Cardiac muscle cell (in vitro differentiated cells and primary cell): ENCODE data around the gene CHN2. TPM values are rescaled to one million over a fixed set of nuclear protein-coding genes. Genes with fewer than 3 reads are reported as not detected.

ENCODE experiments used
- DNase-seq, 2 donors: peaks; one replicate each; pipeline versions ENCODE4 v3.0.0 to v3.0.0-alpha.2; 2010 to 2017; ENCODE audit warnings: low read depth in 1 of 2, low spot score in 1 of 2
- H3K27ac ChIP-seq: fragments of 200-600 bp; sonication (generic); 2 replicates; pipeline ENCODE4 v1.5.1; 2016
- H3K27me3 ChIP-seq: fragments of 200-600 bp; sonication (generic); 2 replicates; pipeline ENCODE4 v1.6.0; 2016; ENCODE audit warnings: control low read depth
- H3K36me3 ChIP-seq: fragments of 200-600 bp; sonication (generic); 2 replicates; pipeline ENCODE4 v1.5.1; 2016; ENCODE audit warnings: control low read depth
- H3K4me1 ChIP-seq: fragments of 200-600 bp; sonication (generic); 2 replicates; pipeline ENCODE4 v1.8.1; 2017; ENCODE audit warnings: low read depth, mild to moderate bottlenecking, mixed run types
- H3K4me3 ChIP-seq: fragments of 200-600 bp; sonication (generic); 2 replicates; pipeline ENCODE4 v1.5.1; 2016; ENCODE audit warnings: mild to moderate bottlenecking
- H3K9me3 ChIP-seq: fragments of 200-600 bp; sonication (generic); 2 replicates; pipeline ENCODE4 v1.5.1; 2017; ENCODE audit warnings: low read depth, mild to moderate bottlenecking, control low read depth
- CTCF ChIP-seq: IDR thresholded peaks from 2 replicates; pipeline ENCODE4 v1.5.1; 2012; ENCODE audit warnings: low read depth, mild to moderate bottlenecking, low read length
- polyA plus RNA-seq: library from polyadenylated mRNA; unstranded; fragments of >200 nt; fragmentation: Nextera tagmentation; extraction: Ambion mirVana; gene quantifications from 2 replicates; pipeline ENCODE4 v1.2.1, GENCODE V29; 2016
- total RNA-seq: library from RNA; depleted of rRNA; stranded (reverse); fragments of >200 nt; gene quantifications from 2 replicates; pipeline ENCODE4 v1.2.3, GENCODE V29; 2016

CHN2 gene
- total and polyA plus RNA-seq, 2 experiments from 2014 or later, result 16.0 to 30.5 TPM

GRCh38 chr7:29469976-29470557 lies 275.5 kb downstream of the CHN2 start:
- Histone ChIP-seq H3K27ac (peak overlapping the region; percentile 0), H3K4me1 (peaks cover 12% of the 10 kb centered on the region), H3K4me3 (no peak overlapping the region), H3K36me3 (no peaks in the 10 kb centered on the region), H3K27me3 (no peaks in the 10 kb centered on the region), H3K9me3 (no peaks in the 10 kb centered on the region)
- no peak for DNase-seq
- no peak for TF ChIP-seq CTCF

DNA sequence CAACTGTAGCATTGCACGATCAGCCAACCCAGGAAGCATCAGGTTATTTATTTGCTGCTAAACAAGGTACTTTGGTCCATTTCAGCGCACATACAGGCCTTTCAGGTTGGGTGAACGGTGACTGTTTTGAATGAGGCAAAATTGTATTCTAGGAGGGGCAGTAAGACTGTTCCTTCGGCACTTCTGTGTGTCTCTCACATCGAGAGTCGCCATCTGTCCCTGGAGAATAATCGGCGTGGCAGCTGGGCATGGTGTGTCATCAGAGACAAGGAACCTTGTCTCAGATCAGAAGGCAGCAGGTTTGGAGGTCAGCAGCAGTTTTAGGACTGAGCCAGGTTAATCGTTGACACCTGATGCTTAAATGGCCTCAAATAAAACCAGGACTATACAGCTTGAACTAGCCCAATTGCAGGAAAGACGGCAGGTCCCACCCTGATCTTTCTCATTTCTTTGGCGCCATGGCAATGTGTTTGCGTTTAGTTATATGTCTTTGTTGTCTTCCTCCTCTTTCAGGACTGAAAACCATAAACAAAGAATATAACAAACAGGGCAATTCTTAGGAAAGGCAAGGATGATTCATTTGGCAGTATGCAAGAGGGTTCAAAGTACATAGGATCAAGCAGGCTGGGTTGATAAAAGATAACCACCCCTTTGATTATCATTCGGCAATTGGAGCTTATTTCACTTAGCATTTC lies 277.0 kb downstream of the CHN2 start:
- no peak for DNase-seq
- Histone ChIP-seq H3K9me3 (no peaks in the 10 kb centered on the region), H3K4me3 (no peak overlapping the region), H3K27ac (no peak overlapping the region), H3K4me1 (peaks cover 13% of the 10 kb centered on the region), H3K27me3 (no peaks in the 10 kb centered on the region), H3K36me3 (no peaks in the 10 kb centered on the region)
- TF ChIP-seq CTCF, result no peak

GRCh38 chr7:29476916-29477315 lies 282.3 kb downstream of the CHN2 start:
- TF ChIP-seq CTCF, result no peak
- H3K9me3 ChIP-seq, result no peaks in the 10 kb centered on the region
- no peak overlapping the region for H3K27ac ChIP-seq
- no peak overlapping the region for H3K4me3 ChIP-seq
- no peaks in the 10 kb centered on the region for H3K36me3 ChIP-seq
- peaks cover 31% of the 10 kb centered on the region for H3K4me1 ChIP-seq
- H3K27me3 ChIP-seq, result no peaks in the 10 kb centered on the region
- no peak for DNase-seq

GRCh38 chr7:29478226-29478625 lies 283.7 kb downstream of the CHN2 start:
- H3K4me1 ChIP-seq, result peaks cover 37% of the 10 kb centered on the region
- no peak overlapping the region for H3K27ac ChIP-seq
- no peak for TF ChIP-seq CTCF
- DNase-seq, result no peak
- H3K36me3 ChIP-seq, result no peaks in the 10 kb centered on the region
- no peak overlapping the region for H3K4me3 ChIP-seq
- H3K27me3 ChIP-seq, result no peaks in the 10 kb centered on the region
- no peaks in the 10 kb centered on the region for H3K9me3 ChIP-seq

GRCh38 chr7:29478687-29479240 lies 284.2 kb downstream of the CHN2 start:
- Histone ChIP-seq H3K4me1 (peaks cover 37% of the 10 kb centered on the region), H3K27me3 (no peaks in the 10 kb centered on the region), H3K9me3 (no peaks in the 10 kb centered on the region), H3K4me3 (no peak overlapping the region), H3K36me3 (no peaks in the 10 kb centered on the region), H3K27ac (peak overlapping the region; percentile 10)
- TF ChIP-seq CTCF, result no peak
- no peak for DNase-seq
